NCI-H187 treated with DMSO at 0.1 percent for 48 hours (cell line): ENCODE results near the gene DCAF6.

Experiments used
- DNase-seq: peaks from one replicate; lab custom pipeline; 2025; lab: John Stamatoyannopoulos, UW

Gene DCAF6

GRCh38 chr1:168087696-168088095 is 151.2 kb downstream of the DCAF6 start:
- no peak for DNase-seq

DNA sequence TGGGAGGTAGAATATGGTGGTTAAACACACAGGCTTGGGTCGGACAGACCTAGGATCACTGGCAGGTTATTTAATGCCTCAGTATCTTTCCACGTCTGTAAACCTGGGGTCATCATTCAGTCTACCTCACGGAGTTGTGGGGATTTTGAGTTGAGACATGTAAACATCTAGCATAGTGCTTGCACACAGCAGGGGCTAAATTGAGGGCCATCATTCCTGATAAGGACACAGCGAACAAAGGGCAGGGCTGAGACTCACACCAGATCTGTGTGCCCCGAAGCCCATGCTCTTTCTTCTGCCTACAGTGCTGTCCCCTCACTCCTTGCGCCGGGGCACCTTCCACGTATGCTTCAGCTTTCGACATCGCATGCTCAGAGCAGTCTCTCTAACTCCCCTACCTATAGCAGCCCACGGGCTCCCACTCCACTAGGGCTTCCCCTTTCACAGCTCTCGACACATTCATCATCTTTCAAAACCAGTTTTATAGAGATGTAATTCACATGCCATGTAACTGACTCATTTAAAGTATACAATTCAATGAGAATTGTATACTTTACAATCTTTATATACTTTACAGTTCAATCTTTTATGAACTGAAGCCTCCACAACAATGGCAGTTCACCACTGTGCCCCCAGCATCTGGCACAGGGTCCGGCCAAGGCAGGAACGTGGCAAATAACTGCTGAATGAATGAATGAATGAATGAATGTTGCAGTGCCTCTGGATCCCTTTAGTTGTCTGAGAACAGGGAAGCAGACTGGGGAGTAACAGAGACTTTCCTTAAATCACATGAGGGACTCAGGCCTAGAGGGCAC is 152.2 kb downstream of the DCAF6 start:
- DNase-seq, result no peak

DNA sequence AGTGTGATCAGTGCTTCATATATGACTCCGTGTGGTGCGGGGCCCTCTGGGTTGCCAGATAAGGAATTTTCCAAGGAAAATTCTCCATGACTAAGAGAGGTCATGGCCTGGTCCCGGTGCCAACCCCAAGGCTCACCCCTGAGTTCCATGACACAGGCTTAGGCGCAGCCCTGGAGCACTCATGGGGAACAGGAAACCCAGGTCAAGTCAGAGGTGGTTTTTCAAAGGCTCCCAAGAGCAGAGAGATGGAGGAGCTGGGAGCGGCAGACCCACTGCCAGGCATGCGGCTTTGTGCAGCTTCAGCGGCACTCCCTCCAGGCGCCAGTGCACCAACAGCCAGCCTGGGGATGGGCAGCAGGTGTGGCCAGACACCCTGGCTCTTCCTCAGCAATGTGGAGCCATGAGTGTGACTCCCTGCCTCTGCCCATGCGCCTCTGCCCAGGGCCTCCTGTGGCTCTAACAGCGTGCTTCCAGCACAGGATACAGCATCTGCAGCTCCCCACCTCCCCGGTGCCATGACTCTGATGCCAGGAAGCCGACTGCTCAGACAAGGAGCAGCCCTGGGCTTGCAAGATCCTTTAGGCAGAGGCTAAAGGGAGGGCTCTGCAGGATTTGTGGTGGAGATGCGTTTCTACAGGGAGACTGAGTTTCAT is 153.0 kb downstream of the DCAF6 start:
- no peak for DNase-seq

GRCh38 chr1:168089979-168090337 is 153.5 kb downstream of the DCAF6 start:
- no peak for DNase-seq

DNA sequence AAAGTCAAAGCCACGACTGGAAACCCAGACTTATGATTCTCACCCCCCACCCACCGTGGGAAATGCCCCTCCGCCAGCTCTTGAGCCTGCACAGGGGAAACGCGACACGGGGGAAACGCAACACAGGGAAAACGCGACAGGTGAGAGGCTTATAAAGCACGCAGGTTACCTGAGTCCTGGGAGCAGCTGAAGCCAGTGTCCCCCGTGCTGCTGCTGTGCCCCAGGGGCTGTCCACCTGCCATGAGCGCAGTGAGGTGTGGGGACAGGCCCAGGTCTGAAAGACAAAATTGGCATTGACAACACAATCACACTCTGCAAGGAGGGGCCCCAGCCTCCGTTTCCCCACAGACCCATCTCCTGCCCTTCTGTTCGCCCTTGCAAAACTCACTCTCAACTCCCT is 153.9 kb downstream of the DCAF6 start:
- no peak for DNase-seq

DNA sequence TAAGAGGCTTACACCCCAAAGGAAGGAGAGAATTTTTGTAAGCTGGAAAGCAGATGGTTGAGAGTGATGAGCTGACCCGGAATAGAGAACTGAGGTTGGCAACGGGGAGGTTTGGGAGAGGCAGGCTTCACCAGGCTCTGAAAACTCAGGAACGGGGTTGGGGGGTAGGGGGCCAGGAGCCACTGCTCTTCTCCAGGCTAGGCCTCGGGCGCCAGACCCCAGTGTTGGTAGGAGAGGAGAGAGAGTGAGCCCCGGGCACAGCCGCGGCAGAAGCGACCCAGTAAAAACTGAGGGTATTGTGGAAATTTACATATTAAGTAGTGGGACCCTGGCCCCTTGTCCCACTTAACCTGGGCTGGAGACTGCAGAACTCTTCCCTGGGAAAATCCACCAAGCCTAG is 154.6 kb downstream of the DCAF6 start:
- DNase-seq, result no peak

- DNase-seq, result no peak
These were observed 155.5 kb downstream of the DCAF6 start for GRCh38 chr1:168091720-168092550.

GRCh38 chr1:168092566-168093355 is 156.3 kb downstream of the DCAF6 start:
- DNase-seq, result no peak

- DNase-seq, result no peak
These were observed 157.1 kb downstream of the DCAF6 start for GRCh38 chr1:168093616-168094015.

DNA sequence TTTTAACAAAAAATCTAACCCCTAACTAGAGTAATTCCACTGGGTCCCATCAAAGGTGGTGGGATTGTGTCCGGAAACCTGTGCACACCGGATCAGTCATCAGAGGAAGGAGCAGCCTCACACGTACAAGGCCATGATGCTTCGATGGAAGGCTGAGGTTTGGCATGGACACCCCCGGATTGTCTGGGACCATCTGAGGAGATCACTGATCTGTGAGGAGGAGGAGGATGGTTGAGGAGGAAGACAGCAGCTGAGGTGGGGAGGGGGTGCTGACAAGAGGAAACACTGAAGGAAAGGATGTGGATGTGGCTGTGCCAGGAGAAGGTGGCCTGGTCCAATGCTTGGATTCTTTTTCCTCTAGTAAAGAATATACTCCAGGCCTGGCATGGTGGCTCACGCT is 159.0 kb downstream of the DCAF6 start:
- no peak for DNase-seq

- no peak for DNase-seq
These were observed 160.0 kb downstream of the DCAF6 start for GRCh38 chr1:168096296-168097165.

DNA sequence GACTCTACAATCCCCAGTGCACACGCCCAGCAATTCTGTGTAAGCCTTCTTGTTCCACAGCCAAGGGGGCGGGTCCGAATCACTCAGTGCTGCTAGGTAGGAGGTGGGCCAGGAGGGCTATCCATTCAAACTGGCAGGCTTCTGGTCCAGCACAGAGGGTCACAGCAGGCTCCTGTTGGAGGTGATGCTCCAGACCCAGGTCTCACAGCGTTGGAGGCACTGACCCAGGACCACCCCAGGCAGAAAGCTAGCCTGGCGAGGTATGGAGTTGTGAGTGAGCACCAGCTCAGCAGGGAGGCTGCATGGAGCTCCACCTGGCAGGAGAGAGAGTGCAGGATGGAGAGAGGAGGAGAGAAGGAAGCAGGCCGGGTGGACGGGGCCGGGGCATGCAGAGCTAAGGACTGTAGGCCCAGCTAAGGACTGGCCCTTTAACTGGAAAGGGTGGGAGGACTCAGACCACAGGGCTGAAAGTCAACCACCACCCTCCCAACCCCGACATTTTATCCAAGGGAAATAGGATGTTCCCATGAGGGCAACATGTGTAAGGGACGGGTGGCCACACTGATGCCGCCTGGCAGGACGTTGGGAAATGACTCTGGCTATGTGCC is 161.5 kb downstream of the DCAF6 start:
- no peak for DNase-seq

DNA sequence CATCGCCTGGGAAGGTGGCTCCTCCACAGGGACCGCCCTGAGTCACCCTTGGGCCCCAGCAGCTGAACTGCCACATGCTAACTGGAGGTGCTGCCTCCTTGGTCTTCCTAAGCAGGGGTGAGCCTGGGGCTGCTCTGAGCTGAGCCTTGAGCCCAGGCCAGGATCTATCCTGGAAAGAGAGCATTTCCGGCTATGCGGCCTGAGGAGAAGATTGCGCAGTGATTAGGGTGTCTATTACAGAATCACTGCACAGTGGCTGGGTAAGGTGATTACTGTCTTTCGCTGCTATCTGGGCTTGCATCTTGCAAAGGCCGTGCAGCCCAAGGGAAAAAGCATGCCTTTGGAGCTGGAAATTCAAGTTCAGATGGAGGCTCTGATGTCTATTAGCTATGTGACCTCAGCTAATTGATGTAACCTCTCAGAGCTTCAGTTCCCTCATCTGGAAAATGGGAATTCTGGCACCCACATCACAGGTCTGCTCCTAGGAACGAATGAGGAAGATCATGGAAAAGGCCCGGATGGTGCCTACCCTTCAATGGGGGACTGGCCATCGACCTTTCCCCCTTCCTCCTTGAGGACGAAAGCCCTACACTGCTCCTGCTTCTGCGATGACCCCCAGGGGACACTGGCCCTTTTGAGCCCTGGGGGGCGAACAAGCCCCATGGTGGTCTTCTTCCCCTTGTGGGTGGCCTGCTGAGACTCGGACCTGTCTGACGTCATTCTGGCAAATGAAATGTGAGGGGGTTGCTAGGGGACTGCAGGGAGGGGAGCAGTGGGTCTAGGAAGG is 162.2 kb downstream of the DCAF6 start:
- no peak for DNase-seq

GRCh38 chr1:168099337-168099801 is 162.9 kb downstream of the DCAF6 start:
- DNase-seq, result no peak

DNA sequence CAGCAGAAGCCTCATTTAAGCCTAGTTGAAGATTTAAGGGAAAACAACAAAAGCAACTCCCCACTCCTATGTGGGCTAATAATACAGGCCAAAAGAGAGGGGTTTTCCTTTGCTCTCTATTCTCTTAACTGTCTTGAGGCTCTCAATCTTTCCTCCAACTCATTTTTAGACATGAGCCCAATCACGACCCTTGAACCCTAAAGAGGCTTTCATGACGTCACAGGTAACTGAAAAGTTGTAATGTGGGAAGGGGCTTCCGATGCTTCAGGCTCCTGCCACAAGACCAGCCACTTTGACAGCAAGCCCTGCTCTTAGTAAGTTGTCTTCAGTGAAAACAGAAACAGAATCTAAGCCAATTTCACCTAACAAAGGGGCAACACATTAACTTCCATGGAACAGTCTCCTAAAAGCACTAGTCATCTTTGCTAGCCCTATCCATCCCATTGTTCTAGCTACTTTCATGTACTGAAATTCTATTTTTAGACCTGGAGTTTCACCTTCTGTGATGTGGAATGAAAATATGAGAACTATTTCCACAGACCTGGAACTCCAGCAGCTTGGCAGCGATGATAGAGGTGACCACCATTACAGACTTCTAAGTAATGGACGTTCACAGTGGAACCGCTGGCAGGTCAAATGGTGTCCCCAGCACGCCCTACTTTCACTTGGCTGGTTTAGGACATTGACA is 164.0 kb downstream of the DCAF6 start:
- no peak for DNase-seq

DNA sequence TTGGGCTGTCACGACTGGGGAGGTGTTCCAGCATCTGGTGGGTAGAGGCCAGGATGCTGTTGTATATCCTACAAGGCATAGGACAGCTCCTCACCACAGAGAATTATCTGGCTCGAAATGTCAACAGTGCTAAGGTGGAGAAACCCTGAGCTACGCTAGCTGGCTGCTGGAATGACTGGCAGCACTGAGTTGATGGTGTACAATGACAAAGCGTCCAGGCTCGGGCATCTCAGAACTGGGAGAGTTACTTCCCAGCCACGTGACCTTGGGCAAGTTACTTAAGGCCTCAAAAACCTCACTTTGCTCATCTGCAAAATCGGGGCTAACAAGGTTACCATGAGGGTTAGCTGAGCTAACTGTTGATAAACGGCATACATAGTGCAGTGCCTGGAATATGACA is 164.9 kb downstream of the DCAF6 start:
- DNase-seq, result no peak

GRCh38 chr1:168102487-168102886 is 166.0 kb downstream of the DCAF6 start:
- DNase-seq, result no peak

- DNase-seq, result no peak
These were observed 168.1 kb downstream of the DCAF6 start for GRCh38 chr1:168104535-168104934.

DNA sequence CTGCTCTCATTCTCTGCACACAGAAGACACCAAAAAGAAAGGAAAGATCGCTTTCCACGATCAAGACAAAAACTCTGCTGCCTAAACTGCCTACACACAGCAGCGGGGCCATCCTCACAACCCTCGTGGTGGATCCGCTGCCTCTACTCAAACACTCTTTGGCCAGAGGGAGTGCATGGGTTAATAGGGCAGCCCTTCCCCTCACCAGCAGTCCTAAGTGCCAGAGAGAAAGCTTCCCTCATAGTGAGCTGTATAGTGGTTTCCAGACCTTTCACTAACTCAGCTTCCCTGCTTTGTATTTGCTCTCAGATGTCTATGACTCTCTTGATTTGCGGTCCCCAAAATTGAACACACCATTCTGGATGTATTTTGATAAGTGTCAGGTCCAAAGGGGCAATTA is 169.4 kb downstream of the DCAF6 start:
- DNase-seq, result no peak
